GM12873 (cell line): ENCODE measurements around the gene LFNG.

ENCODE experiments used
- CTCF ChIP-seq: IDR thresholded peaks from 2 replicates; pipeline ENCODE4 v1.5.1; 2012; ENCODE audit warnings: low read depth, mild to moderate bottlenecking, moderate library complexity, low read length, control low read depth; ENCODE audit not compliant: insufficient read depth; ENCODE audit errors: missing control alignments

The LFNG gene

DNA sequence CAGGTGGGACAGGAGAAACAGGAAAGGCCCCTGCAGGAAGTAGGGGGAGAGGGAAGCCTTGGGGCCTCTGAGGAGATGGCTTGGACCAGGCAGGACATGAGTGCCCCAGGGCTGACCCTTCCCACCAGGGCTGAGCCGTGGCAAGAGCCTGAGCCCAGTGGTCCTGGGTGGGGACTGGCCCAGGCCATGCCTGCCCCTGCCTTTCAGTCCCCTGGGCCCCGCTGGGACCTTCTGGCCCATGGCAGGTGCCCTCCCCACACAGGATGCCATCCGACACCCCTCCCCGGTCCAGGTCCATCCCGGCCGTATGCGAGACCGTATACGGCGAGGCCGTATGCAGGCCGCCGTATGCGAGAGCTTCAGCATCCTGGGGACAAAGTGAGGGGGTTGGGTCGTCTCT is 45.4 kb upstream of the LFNG start:
- no peak for TF ChIP-seq CTCF

GRCh38 chr7:2474813-2475677 is 44.5 kb upstream of the LFNG start:
- TF ChIP-seq CTCF: no peak

DNA sequence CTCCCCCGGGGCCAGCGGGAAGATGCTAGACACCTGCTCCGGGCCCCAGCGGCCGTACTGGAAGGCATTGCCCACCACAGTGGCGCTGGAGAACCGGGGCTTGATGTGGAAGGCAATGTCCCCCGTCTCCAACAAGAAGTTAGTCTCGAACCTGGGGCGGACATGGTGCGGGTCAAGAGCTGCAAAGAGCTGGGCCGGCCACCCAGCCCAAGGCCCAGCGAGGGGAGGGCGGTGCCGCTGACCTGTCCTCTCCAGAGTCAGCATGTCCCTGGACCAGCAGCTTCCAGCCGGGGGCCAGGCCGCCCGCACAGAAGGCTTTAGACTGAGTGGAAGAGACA is 43.9 kb upstream of the LFNG start:
- TF ChIP-seq CTCF: no peak

- no peak for TF ChIP-seq CTCF
Measured at GRCh38 chr7:2476298-2476697, 43.3 kb upstream of the LFNG start, which contains the start of gene GRIFIN. TSS of gene GRIFIN (minus strand) at chr7:2476398. CDS start at chr7:2476383, 15 bp downstream.

DNA sequence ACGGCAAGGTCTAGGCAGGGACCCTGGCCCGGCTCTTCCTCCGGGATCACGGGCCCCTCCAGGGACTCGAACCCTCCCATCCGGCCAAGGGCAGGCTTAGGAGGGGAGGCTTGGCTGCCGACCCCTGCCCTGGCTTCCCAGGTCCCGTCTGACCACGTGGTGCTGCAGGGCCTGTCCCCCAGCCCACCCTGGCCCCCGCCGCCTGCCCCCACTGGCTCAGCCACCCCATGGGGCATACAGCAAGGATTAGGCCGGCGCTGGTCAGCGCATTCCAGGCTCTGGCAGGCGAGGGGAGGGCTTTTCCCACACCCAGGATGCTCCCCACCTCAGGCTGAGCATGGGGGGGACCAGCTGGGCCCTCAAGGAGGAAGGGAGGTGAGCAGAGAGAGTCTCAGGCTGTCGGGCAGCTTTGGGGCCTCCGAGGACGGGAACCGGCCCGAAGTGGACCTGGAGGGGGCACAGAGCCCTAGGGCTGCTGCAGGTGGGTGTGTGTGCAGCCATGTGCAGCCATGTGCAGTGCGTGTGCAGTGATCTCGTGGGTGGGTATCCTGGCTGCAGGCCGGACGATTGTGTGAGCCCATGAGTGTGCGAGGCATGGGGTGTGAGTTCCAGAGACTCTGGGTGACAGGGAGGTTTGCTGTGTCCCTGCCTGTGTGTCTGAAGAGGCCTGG is 42.7 kb upstream of the LFNG start:
- TF ChIP-seq CTCF: no peak

- peak; percentile 68 for TF ChIP-seq CTCF
Measured at GRCh38 chr7:2477447-2478398, 41.9 kb upstream of the LFNG start.

DNA sequence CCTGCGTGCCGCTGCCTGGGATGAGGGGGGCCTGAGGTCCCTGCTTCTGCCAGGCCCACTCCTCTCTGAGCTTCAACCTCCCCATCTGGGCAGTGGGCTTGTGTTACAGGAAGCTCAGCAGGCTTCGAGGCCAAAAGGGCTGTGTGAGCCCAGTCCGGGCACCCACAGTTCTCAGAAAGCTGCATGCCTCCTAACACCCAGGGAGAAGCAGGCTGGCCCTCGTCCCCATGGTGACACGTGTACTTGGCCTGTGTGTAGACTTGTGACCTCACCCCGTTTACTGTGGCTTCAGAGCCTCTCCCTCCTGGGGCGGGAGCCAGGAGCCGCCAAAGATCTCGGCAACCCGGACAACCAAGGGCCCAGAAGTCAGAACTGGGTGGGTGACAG is 41.2 kb upstream of the LFNG start:
- TF ChIP-seq CTCF: no peak
